GM23338 (cell line): Measurements from ENCODE around the gene ISLR2.
A peak's percentile ranks its signal among the peaks of the same experiment; 100 is the strongest.

Experiments
- CREB1 ChIP-seq: fragments of 250-450 bp; sonication (Bioruptor Pico); IDR thresholded peaks from 2 replicates; pipeline ENCODE4 v1.5.0; 2020; ENCODE audit warnings: low read depth, mild to moderate bottlenecking, moderate library complexity
- EZH2 ChIP-seq: fragments of 200-600 bp; sonication (generic); IDR thresholded peaks from one replicate; pipeline ENCODE4 v1.8.0; 2017; ENCODE audit warnings: antibody characterized with exemption, mild to moderate bottlenecking, low read depth; ENCODE audit not compliant: unreplicated experiment
- EZH2phosphoT487 ChIP-seq: fragments of 200-600 bp; sonication (generic); IDR thresholded peaks from one replicate; pipeline ENCODE4 v1.8.1; 2018; ENCODE audit warnings: antibody characterized with exemption; ENCODE audit not compliant: unreplicated experiment
- JUNB ChIP-seq: IDR thresholded peaks from one replicate; pipeline ENCODE4 v1.6.1; 2016; ENCODE audit warnings: antibody characterized with exemption; ENCODE audit not compliant: unreplicated experiment
- NANOG ChIP-seq: IDR thresholded peaks from 2 replicates; pipeline ENCODE4 v1.6.1; 2016; ENCODE audit warnings: antibody characterized with exemption, borderline replicate concordance
- POLR2AphosphoS5 ChIP-seq: IDR thresholded peaks from 2 replicates; pipeline ENCODE4 v1.6.1; 2016; ENCODE audit warnings: antibody characterized with exemption, low read depth
- STAT1 ChIP-seq: IDR thresholded peaks from one replicate; pipeline ENCODE4 v1.6.1; 2016; ENCODE audit warnings: antibody characterized with exemption; ENCODE audit not compliant: unreplicated experiment
- ZNF114 ChIP-seq: fragments of 250-450 bp; sonication (Bioruptor Pico); IDR thresholded peaks from 2 replicates; pipeline ENCODE4 v1.5.0; 2020; ENCODE audit warnings: mild to moderate bottlenecking, moderate library complexity
- TF ChIP-seq, protein P1 (sequence below), 2 experiments: fragments of 200-600 bp in 1 of 2; sonication (generic) in 1 of 2; conservative IDR thresholded peaks; 2 replicates each; pipeline versions ENCODE4 v1.5.1 to v1.6.1; 2016 to 2017; ENCODE audit warnings: antibody characterized with exemption in 2 of 2, low read depth in 2 of 2, mild to moderate bottlenecking in 2 of 2, moderate library complexity in 1 of 2
- TF ChIP-seq, protein P2 (sequence below): IDR thresholded peaks from one replicate; pipeline ENCODE4 v1.6.1; 2018; ENCODE audit warnings: antibody characterized with exemption; ENCODE audit not compliant: unreplicated experiment
- TF ChIP-seq, protein P3 (sequence below): IDR thresholded peaks from 2 replicates; pipeline ENCODE4 v1.6.1; 2016; ENCODE audit warnings: antibody characterized with exemption

DNA sequence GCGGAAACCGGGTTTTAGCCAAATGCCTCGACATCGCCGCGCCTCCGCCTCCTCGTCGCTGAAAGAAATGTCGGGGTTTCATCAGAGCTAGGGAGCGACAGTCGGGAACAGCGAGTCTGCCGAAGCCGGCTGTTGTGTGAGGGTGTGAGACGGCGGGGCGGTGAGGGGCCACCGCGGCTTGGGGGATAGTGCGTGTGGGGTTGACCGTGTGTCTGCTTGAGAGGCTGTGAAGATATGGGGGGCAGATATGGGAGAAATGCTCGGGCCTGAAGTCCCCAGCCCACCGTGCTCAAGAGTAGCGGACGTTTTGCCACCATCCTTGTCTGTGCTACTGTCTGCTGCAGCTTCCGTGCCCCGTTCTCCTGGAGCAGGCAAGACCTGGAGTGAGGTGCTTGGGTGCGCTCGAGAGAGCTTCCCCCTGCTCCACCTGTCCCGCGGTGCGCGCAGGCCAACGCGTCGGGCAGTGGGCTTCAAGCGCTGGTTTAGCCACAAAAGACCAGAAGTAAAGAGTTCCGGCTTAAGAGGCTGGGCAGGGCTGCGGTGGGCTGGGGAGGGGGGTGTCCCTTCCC lies 716 bp upstream of the ISLR2 start:
- TF ChIP-seq, protein P1, sequence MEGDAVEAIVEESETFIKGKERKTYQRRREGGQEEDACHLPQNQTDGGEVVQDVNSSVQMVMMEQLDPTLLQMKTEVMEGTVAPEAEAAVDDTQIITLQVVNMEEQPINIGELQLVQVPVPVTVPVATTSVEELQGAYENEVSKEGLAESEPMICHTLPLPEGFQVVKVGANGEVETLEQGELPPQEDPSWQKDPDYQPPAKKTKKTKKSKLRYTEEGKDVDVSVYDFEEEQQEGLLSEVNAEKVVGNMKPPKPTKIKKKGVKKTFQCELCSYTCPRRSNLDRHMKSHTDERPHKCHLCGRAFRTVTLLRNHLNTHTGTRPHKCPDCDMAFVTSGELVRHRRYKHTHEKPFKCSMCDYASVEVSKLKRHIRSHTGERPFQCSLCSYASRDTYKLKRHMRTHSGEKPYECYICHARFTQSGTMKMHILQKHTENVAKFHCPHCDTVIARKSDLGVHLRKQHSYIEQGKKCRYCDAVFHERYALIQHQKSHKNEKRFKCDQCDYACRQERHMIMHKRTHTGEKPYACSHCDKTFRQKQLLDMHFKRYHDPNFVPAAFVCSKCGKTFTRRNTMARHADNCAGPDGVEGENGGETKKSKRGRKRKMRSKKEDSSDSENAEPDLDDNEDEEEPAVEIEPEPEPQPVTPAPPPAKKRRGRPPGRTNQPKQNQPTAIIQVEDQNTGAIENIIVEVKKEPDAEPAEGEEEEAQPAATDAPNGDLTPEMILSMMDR (conservative IDR thresholded peaks at IDR 0.05; ENCODE audit: low read depth in 2 of 2): no peak
- TF ChIP-seq, protein P2, sequence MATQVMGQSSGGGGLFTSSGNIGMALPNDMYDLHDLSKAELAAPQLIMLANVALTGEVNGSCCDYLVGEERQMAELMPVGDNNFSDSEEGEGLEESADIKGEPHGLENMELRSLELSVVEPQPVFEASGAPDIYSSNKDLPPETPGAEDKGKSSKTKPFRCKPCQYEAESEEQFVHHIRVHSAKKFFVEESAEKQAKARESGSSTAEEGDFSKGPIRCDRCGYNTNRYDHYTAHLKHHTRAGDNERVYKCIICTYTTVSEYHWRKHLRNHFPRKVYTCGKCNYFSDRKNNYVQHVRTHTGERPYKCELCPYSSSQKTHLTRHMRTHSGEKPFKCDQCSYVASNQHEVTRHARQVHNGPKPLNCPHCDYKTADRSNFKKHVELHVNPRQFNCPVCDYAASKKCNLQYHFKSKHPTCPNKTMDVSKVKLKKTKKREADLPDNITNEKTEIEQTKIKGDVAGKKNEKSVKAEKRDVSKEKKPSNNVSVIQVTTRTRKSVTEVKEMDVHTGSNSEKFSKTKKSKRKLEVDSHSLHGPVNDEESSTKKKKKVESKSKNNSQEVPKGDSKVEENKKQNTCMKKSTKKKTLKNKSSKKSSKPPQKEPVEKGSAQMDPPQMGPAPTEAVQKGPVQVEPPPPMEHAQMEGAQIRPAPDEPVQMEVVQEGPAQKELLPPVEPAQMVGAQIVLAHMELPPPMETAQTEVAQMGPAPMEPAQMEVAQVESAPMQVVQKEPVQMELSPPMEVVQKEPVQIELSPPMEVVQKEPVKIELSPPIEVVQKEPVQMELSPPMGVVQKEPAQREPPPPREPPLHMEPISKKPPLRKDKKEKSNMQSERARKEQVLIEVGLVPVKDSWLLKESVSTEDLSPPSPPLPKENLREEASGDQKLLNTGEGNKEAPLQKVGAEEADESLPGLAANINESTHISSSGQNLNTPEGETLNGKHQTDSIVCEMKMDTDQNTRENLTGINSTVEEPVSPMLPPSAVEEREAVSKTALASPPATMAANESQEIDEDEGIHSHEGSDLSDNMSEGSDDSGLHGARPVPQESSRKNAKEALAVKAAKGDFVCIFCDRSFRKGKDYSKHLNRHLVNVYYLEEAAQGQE: no peak
- TF ChIP-seq JUNB (no peak), POLR2AphosphoS5 (no peak), CREB1 (CRISPR knock-in tag) (no peak), STAT1 (no peak), EZH2 (peak; percentile 93), ZNF114 (CRISPR knock-in tag) (no peak), EZH2phosphoT487 (peak; percentile 93), NANOG (no peak)
- TF ChIP-seq, protein P3, sequence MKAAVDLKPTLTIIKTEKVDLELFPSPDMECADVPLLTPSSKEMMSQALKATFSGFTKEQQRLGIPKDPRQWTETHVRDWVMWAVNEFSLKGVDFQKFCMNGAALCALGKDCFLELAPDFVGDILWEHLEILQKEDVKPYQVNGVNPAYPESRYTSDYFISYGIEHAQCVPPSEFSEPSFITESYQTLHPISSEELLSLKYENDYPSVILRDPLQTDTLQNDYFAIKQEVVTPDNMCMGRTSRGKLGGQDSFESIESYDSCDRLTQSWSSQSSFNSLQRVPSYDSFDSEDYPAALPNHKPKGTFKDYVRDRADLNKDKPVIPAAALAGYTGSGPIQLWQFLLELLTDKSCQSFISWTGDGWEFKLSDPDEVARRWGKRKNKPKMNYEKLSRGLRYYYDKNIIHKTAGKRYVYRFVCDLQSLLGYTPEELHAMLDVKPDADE: no peak
